Measurements from ENCODE around the gene KCNMA1. TPM values are rescaled to one million over a fixed set of nuclear protein-coding genes. Genes with fewer than 3 reads are reported as not detected.
A peak's percentile ranks its signal among the peaks of the same experiment; 100 is the strongest.

KCNMA1 gene
- total RNA-seq, 3 donors from 2014 or later (not counting 1 experiment from before 2014, with no cell fraction given): 0.40 to 1.8 (median 0.63) TPM

GRCh38 chr10:77051837-77052236 is 585.8 kb downstream of the KCNMA1 start:
- no peak for ATAC-seq

DNA sequence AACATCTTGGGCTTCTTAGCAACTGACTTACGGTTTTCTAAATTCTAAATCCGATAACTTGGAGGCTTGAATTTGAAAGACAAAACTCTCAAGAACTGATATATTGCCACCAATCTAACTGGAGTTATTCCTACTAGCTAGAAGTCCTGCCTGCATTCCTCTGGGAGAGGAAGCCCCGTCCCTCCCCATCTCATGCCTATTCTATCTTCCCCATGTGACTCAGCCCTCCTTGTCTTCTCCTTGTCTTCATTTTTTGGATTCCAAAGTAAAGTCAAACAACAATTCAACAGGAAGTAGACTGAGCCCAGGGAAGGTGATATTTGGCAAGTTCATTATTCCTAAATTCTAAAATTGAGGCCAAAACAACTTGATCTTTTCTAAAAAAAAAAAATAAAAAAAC is 587.7 kb downstream of the KCNMA1 start:
- TF ChIP-seq CTCF (IDR thresholded peaks at IDR 0.05): no peak
- H3K4me1 Mint-ChIP-seq: peaks cover 35 to 37% of the 10 kb centered on the region in 2 donors
- no peak for DNase-seq

More at GRCh38 chr10:77051837-77052236, 585.8 kb downstream of the KCNMA1 start:
- no peak overlapping the region for H3K27ac ChIP-seq (ENCODE audit: low read length)
- no peaks in the 10 kb centered on the region for H3K9me3 Mint-ChIP-seq
- peaks cover 21 to 24% of the 10 kb centered on the region in 2 donors for H3K4me1 Mint-ChIP-seq
- H3K4me3 ChIP-seq (ENCODE audit: low read length): no peak overlapping the region
- H3K27ac Mint-ChIP-seq: no peak overlapping the region
- H3K4me1 ChIP-seq (ENCODE audit: control insufficient read depth, insufficient read depth, low read length): no peaks in the 10 kb centered on the region
- H3K9me3 ChIP-seq (ENCODE audit: control insufficient read depth, insufficient read depth, low read length): no peaks in the 10 kb centered on the region
- H3K36me3 Mint-ChIP-seq: no peaks in the 10 kb centered on the region
- intact Hi-C loops (cut with micrococcal nuclease): no loop called here
- no peaks in the 10 kb centered on the region for H3K36me3 ChIP-seq (ENCODE audit: control insufficient read depth, insufficient read depth, low read length)
- no peak overlapping the region for H3K4me3 Mint-ChIP-seq
- peaks cover 9 to 21% of the 10 kb centered on the region in 2 donors for H3K27me3 Mint-ChIP-seq (ENCODE audit: low read depth in 2 of 2)
- no peak for DNase-seq
- H3K27me3 ChIP-seq (ENCODE audit: control insufficient read depth, insufficient read depth, low read length): no peaks in the 10 kb centered on the region
- TF ChIP-seq CTCF (IDR thresholded peaks at IDR 0.05): no peak

DNA sequence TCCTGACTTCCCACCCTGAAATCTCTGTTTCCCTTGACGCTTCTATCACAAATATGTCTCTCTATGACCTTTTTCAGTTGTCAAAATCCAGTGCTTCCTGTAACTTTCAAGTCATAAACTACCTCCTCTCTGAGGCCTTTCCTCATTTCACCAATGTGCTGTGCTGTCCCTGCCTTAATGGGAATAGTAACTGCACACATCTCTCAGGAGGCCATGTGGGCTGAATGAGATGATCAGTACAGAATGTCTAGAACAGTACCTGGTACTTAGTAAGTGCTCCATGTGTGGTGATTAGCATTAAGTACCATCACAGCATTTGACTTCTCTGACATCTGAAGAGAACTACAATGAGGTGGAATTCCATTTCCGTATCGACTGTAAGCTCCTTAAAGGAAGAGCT is 588.5 kb downstream of the KCNMA1 start:
- no peak for DNase-seq
- Mint-ChIP-seq H3K27me3 (ENCODE audit: low read depth in 2 of 2) (peaks cover 3 to 11% of the 10 kb centered on the region in 2 donors), H3K4me1 (peaks cover 40 to 44% of the 10 kb centered on the region in 2 donors), H3K36me3 (no peaks in the 10 kb centered on the region), H3K4me3 (no peak overlapping the region), H3K9me3 (no peaks in the 10 kb centered on the region), H3K27ac (peak overlapping the region in 1 of 2 donors; percentile 49)
- Histone ChIP-seq H3K9me3 (ENCODE audit: control insufficient read depth, insufficient read depth, low read length) (no peaks in the 10 kb centered on the region), H3K27ac (ENCODE audit: low read length) (no peak overlapping the region), H3K27me3 (ENCODE audit: control insufficient read depth, insufficient read depth, low read length) (no peaks in the 10 kb centered on the region), H3K4me1 (ENCODE audit: control insufficient read depth, insufficient read depth, low read length) (no peaks in the 10 kb centered on the region), H3K4me3 (ENCODE audit: low read length) (no peak overlapping the region), H3K36me3 (ENCODE audit: control insufficient read depth, insufficient read depth, low read length) (no peaks in the 10 kb centered on the region)
- ATAC-seq: no peak
- WGBS (ENCODE audit: insufficient coverage): 92% methylated on average over 3 of the region's 3 CpGs
- TF ChIP-seq CTCF (IDR thresholded peaks at IDR 0.05): no peak
- intact Hi-C loops (cut with micrococcal nuclease): no loop called here

More for the DNA sequence above, 587.7 kb downstream of the KCNMA1 start:
- H3K4me3 Mint-ChIP-seq: no peak overlapping the region
- intact Hi-C loops (cut with micrococcal nuclease): no loop called here
- H3K36me3 ChIP-seq (ENCODE audit: control insufficient read depth, insufficient read depth, low read length): no peaks in the 10 kb centered on the region
- H3K36me3 Mint-ChIP-seq: no peaks in the 10 kb centered on the region
- no peaks in the 10 kb centered on the region for H3K4me1 ChIP-seq (ENCODE audit: control insufficient read depth, insufficient read depth, low read length)
- H3K9me3 ChIP-seq (ENCODE audit: control insufficient read depth, insufficient read depth, low read length): no peaks in the 10 kb centered on the region
- no peaks in the 10 kb centered on the region for H3K27me3 ChIP-seq (ENCODE audit: control insufficient read depth, insufficient read depth, low read length)
- no peak overlapping the region for H3K27ac Mint-ChIP-seq
- no peak overlapping the region for H3K27ac ChIP-seq (ENCODE audit: low read length)
- no peaks in the 10 kb centered on the region for H3K9me3 Mint-ChIP-seq
- no peak overlapping the region for H3K4me3 ChIP-seq (ENCODE audit: low read length)
- peaks cover 4 to 12% of the 10 kb centered on the region in 2 donors for H3K27me3 Mint-ChIP-seq (ENCODE audit: low read depth in 2 of 2)
- ATAC-seq: no peak
- 83% methylated on average over 3 of the region's 3 CpGs for WGBS (ENCODE audit: insufficient coverage)

- intact Hi-C loops (cut with micrococcal nuclease): no loop called here
- Histone ChIP-seq H3K36me3 (ENCODE audit: control insufficient read depth, insufficient read depth, low read length) (no peaks in the 10 kb centered on the region), H3K9me3 (ENCODE audit: control insufficient read depth, insufficient read depth, low read length) (no peaks in the 10 kb centered on the region), H3K4me1 (ENCODE audit: control insufficient read depth, insufficient read depth, low read length) (peaks cover 7% of the 10 kb centered on the region), H3K4me3 (ENCODE audit: low read length) (no peak overlapping the region), H3K27ac (ENCODE audit: low read length) (no peak overlapping the region), H3K27me3 (ENCODE audit: control insufficient read depth, insufficient read depth, low read length) (no peaks in the 10 kb centered on the region)
- Mint-ChIP-seq H3K9me3 (no peaks in the 10 kb centered on the region), H3K27ac (peak overlapping the region in 1 of 2 donors; percentile 8), H3K36me3 (no peaks in the 10 kb centered on the region), H3K27me3 (ENCODE audit: low read depth in 2 of 2) (no peaks in the 10 kb centered on the region), H3K4me1 (peaks cover 45 to 49% of the 10 kb centered on the region in 2 donors), H3K4me3 (no peak overlapping the region)
- WGBS (ENCODE audit: insufficient coverage): 78% methylated on average over 2 of the region's 2 CpGs
- TF ChIP-seq CTCF (IDR thresholded peaks at IDR 0.05): no peak
- DNase-seq: no peak
- no peak for ATAC-seq
These were observed 592.5 kb downstream of the KCNMA1 start for GRCh38 chr10:77045085-77045484.
